DMS114 treated with DMSO at 0.1 percent for 48 hours (cell line): Measurements from ENCODE around the gene TRIM9.

ENCODE experiments used
- DNase-seq: peaks from one replicate; lab custom pipeline; 2025; ENCODE audit not compliant: unreplicated experiment; lab: John Stamatoyannopoulos, UW

The TRIM9 gene

GRCh38 chr14:51093371-51094281, 1.3 kb downstream of the TRIM9 start:
- peak; percentile 17 for DNase-seq

DNA sequence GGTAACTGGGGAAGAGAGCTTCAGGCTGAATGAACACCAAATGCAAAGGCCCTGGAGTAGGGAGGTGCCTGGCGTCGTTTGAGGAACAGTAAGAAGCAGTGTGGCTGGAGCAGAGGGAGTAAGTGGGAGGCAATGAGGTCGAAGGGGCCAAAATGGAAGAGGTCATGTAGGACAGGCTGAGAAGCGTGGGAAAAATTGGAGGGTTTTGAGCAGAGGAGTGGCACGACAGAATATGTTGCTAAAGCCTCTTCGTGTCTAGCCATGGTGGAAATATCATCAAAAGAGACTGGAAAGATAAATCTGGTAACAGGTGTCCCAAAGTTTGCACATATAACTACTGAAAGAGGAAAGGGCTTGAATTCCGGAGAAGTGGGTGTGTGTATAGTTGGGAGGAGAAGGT, 1.9 kb downstream of the TRIM9 start:
- DNase-seq = no peak

- no peak for DNase-seq
Observed at GRCh38 chr14:51089278-51089677, 5.6 kb downstream of the TRIM9 start.

DNA sequence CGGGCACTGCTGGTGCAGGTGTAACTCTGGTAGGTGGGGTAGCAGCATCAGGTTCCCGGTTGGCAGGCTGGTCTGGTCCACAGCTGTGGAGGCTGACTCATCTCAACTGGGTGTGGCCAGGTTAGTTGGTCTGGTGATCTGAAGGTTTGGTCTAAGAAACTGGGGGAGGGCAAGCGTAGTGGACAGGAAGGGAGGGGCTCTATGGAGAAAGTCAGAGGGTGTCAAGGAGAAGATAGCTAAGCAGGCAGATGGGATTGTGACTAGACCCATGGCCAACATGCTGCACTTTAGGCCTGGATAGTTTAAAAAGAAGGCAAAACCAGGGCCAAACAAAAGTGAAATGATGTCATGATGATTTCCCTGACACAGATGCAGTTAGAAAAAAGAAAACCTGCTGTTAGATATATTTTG, 7.9 kb downstream of the TRIM9 start:
- DNase-seq = no peak

GRCh38 chr14:51086044-51086443, 8.9 kb downstream of the TRIM9 start:
- no peak for DNase-seq

GRCh38 chr14:51084962-51085361, 9.9 kb downstream of the TRIM9 start:
- no peak for DNase-seq

- DNase-seq = no peak
Observed at GRCh38 chr14:51084507-51084906, 10.4 kb downstream of the TRIM9 start.

GRCh38 chr14:51082349-51082748, 12.6 kb downstream of the TRIM9 start:
- DNase-seq = no peak

GRCh38 chr14:51081712-51082111, 13.2 kb downstream of the TRIM9 start:
- no peak for DNase-seq

DNA sequence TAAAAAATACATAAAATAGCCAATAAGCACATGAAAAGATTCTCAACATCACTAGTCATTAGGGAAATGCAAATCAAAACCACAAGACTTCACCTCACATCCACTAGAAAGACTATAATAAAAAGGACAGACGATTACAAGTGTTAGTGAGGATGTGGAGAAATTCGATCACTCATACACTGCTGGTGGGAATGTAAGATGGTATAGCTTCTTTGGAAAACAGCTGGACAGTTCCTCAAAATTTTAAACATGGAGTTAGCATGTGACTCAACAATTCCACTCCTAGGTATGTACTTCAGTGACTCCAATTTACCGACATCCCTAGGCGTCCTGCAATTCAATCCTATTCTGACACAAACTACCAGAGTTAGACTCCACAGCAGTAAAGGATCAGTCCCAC, 13.7 kb downstream of the TRIM9 start:
- no peak for DNase-seq

DNA sequence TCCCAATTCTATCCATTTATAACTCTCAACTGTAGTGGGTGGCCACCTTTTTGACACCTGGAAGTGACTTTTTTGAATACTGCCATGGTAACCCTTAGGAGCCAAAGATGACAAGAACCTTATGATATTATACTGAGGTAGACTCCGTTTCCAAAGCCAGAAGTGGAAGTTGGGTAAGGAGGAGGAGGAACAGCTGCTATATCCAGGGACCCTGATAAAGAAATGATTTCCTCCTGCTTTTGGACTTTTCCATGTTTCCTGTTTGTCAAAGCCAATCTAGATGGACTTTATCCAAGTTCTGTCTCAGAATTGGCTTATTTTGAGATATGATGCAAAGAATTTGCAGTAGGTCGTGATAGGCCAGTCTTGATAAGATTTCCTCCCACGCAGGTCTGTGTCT, 14.3 kb downstream of the TRIM9 start:
- DNase-seq = no peak

- no peak for DNase-seq
Observed at GRCh38 chr14:51079489-51079888, 15.4 kb downstream of the TRIM9 start.

- no peak for DNase-seq
Observed at GRCh38 chr14:51079085-51079484, 15.8 kb downstream of the TRIM9 start.

DNA sequence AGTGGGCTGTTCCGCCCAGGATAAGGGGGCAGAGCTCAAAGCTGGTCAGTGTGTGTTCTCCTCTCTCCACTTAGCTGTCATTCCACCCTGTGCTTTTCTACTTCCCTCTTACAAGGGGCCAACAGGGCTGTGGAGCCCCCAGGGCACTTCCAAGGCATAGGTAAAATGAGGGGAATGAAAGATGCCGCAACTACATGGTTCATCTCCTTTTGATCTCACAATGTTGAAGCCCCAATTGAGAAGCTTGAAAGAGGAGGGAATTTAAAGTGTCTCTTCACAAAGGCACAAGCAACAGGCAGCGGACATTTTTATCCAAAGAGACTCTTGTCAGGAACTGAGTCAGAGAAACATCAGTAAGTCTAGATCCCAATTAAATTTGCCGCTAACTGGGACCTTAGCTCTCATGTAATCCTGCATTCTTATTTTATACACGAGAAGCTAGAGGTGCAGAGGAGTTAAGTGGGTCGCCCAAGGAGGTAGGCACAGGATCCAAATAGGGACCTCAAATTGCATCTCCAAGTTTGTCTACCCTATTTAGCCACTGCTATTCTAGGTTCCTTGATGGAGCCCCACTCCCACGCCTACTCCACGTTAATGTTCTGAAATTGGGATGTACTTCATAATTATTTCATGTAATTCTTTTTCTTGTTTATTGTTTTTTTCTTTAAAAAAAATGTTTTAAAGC, 20.1 kb downstream of the TRIM9 start:
- no peak for DNase-seq

DNA sequence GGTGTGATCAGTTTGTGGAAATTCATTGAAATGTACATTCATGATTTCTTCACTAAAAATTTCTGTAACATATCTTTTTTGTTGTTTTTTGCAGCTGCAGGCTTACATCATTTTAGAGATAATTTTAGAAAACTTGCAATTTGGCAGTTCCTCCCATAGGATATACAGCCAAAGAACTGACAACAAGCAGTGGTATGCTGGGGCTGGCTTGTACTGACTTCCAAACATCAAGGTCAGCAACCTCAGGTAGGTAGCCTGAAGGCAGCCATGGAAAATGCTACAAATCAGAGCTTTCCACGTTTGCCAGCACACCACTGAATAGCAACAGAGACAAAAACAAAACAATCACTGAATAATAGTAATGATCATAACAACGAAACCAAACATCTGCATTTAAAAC, 21.2 kb downstream of the TRIM9 start:
- no peak for DNase-seq

DNA sequence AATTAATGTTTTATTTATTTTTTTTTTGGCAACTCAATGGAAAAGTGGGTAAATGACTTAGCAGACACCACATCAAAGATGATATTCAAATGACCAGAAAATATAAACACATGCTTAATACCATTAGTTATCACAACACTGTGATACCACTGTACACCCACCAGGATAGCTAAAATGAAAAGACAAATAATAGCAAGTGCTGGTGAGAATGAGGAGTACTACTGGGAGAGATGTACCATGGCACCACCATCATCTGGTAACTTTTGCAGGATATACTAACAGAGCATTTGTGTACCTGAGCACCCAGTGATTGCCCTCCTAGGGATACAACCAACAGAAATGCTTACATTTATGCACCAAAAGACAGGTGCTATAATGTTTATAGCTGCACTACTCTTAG, 21.9 kb downstream of the TRIM9 start:
- DNase-seq = no peak

DNA sequence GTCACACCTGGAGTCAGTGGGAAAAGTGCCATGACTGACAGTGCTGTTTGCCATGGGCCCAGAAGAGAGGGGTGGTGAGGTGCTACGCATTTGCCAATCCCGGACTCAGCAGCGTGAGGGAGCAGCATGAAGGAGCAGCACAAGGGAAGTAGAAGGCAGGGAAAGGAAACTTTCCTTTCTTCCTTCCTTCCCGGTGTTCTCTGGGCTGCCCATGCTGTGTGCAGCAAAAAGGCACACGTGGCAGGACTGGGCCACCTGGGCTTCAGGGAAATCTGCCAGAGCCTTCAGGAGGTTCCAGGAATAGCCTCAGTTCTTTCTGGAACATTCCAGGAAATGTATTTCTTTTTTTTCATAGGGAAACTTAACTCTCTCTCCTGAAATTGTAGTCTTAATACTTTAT, 23.0 kb downstream of the TRIM9 start:
- no peak for DNase-seq

DNA sequence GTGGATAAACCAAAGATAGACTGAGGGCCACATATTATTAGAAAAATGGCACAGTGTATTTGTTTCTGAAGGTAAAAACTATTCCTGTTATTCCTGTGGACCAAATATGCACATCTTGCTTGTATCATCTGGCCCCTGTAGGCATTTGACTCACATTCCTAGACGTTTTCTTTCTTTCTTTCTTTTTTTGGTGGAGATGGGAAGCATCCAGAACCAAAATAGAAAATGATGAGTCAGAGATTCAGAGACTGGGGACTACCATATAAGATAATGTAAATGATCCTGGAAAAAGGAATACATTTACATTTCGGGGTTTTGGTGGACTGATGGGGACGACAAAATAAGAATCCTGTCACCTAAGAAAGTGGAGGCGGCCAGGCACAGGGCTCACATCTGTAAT, 24.2 kb downstream of the TRIM9 start:
- no peak for DNase-seq

DNA sequence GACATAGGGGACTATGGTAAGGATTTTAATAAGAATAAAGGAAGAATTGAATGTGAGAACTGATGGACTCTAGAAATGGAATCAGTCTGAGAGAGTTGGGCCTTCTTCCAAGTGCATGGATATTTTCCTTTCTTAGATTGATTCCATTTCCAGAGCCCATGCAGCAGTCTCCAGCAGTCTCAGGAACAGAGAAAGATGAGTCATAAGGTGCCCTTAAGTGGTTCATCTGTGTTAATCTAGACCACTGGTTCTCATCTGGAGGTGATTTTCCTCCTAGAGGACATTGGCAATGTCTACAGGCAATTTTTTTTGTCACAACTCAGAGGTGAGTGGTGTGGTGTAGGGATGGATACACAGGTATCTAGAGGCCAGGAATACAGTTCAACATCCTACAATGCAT, 25.9 kb downstream of the TRIM9 start:
- DNase-seq = no peak

GRCh38 chr14:51068268-51068667, 26.6 kb downstream of the TRIM9 start:
- no peak for DNase-seq

GRCh38 chr14:51067295-51067694, 27.6 kb downstream of the TRIM9 start:
- no peak for DNase-seq

DNA sequence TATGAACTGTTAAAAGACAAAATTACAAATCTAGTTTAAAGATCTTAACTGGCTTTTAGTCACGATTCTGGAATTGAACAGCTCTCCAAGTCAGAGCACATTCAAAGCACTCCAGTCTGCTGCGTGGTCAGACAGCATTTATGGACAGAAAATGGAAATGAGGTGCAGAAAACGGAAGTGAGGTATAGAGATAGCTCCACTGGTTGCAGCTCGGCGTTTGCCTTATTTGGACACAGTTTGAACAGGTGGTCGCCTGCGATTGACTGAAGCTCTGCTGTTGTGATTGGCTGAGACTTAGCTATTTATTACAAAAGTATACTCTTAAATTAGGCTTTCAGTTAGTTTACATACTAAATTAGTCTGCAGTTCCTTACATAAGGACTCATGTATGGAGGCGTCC, 28.3 kb downstream of the TRIM9 start:
- no peak for DNase-seq
